Peyer's patch (tissue), 4 donors: ENCODE results near the gene EXD3. TPM values are rescaled to one million over a fixed set of nuclear protein-coding genes. Genes with fewer than 3 reads are reported as not detected.

Source experiments
- DNase-seq, 3 donors: peaks; one replicate each; pipeline ENCODE4 v3.0.0-alpha.2; 2017 to 2019
- H3K27ac ChIP-seq, 4 donors: fragments of 200-600 bp; sonication (generic); one replicate each; pipeline ENCODE4 v1.5.1; 2016 to 2019
- H3K27me3 ChIP-seq, 2 donors: fragments of 200-600 bp; sonication (generic); one replicate each; pipeline ENCODE4 v1.5.1; 2019
- H3K36me3 ChIP-seq, 3 donors: fragments of 200-600 bp; sonication (generic); one replicate each; pipeline ENCODE4 v1.5.1; 2016 to 2019
- H3K4me1 ChIP-seq, 4 donors: fragments of 200-600 bp; sonication (generic); one replicate each; pipeline ENCODE4 v1.5.1; 2016 to 2019
- H3K4me3 ChIP-seq, 4 donors: fragments of 200-600 bp; sonication (generic); 1 replicate in 3 of 4; 2 replicates in 1 of 4; pipeline ENCODE4 v1.5.1; 2016 to 2019; ENCODE audit warnings: mild to moderate bottlenecking in 1 of 4
- H3K9me3 ChIP-seq, 4 donors: fragments of 200-600 bp; sonication (generic); one replicate each; pipeline ENCODE4 v1.5.1; 2016 to 2019; ENCODE audit warnings: mild to moderate bottlenecking in 1 of 4
- POLR2A ChIP-seq, 2 donors: fragments of 450-650 bp; IDR thresholded peaks; one replicate each; pipeline ENCODE4 v1.5.1; 2017; ENCODE audit warnings: antibody characterized with exemption in 2 of 2, mild to moderate bottlenecking in 2 of 2, moderate library complexity in 2 of 2
- total RNA-seq, 4 donors: library from RNA; depleted of rRNA; stranded (reverse); fragments of >200 nt; gene quantifications; one replicate each; pipeline ENCODE4 v1.1.0, GENCODE V29; 2016
- TF ChIP-seq, protein P1 (sequence below), 6 experiments: fragments of 450-650 bp in 4 of 6; fragments of 200-600 bp in 2 of 6; sonication (generic) in 1 of 6; IDR thresholded peaks; one replicate each; pipeline ENCODE4 v1.5.1; 2017 to 2019; ENCODE audit warnings: antibody characterized with exemption in 6 of 6, mild to moderate bottlenecking in 3 of 6, moderate library complexity in 1 of 6

EXD3 gene
- total RNA-seq, 4 donors from 2014 or later = 38.7 to 82.4 (median 61.6) TPM

DNA sequence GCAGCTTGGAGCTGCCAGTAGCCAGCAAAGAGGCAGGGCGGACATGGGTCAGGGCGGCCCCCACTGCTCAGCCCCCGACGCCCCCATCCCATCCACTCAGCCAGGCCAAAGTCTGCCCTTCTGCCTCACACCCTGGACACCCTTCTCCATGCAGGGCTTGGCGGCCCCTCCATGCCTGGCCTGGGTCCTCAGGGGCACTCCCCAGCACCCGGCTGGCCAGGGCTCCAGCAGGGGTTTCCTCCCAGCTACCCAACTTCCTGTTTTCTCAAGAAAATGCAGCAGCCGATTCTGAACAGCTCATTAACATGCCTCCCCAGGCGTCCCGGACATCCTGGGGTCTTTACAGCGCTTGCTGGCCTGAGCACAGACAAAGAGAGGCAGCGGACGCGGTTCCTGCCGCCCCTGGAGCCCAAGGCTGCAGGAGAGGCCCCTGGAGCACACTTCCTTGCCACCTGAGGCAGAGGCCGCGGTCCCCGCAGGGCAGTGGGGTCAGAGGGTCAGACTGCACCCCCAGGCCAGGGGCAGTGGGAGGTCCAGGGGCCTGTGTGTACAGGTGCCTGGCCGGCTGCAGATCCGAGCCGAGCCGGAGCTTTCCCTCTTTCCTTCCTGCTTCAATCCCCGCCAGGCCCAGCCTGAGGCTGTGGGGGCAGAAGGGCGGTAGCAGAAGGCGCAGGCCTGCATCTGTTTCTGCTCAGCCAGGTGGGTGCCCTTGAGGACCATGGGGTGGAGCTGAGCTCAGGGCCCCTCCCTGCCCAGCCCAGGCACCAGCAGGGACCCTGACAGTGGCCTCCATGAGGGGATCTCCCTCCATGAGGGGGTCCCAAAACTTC is 102.2 kb downstream of the EXD3 start:
- Histone ChIP-seq H3K9me3 (no peaks in the 10 kb centered on the region), H3K36me3 (no peaks in the 10 kb centered on the region), H3K4me1 (peaks cover 0 to 21% (median 8%) of the 10 kb centered on the region in 4 donors), H3K27ac (peak overlapping the region in 1 of 4 donors; percentile 64), H3K27me3 (no peaks in the 10 kb centered on the region), H3K4me3 (peak overlapping the region in 1 of 4 donors; percentile 24)
- DNase-seq = peak in 2 of 3 donors; percentile 72 to 80
- TF ChIP-seq POLR2A (IDR thresholded peaks at IDR 0.05) = no peak
- TF ChIP-seq, protein P1, sequence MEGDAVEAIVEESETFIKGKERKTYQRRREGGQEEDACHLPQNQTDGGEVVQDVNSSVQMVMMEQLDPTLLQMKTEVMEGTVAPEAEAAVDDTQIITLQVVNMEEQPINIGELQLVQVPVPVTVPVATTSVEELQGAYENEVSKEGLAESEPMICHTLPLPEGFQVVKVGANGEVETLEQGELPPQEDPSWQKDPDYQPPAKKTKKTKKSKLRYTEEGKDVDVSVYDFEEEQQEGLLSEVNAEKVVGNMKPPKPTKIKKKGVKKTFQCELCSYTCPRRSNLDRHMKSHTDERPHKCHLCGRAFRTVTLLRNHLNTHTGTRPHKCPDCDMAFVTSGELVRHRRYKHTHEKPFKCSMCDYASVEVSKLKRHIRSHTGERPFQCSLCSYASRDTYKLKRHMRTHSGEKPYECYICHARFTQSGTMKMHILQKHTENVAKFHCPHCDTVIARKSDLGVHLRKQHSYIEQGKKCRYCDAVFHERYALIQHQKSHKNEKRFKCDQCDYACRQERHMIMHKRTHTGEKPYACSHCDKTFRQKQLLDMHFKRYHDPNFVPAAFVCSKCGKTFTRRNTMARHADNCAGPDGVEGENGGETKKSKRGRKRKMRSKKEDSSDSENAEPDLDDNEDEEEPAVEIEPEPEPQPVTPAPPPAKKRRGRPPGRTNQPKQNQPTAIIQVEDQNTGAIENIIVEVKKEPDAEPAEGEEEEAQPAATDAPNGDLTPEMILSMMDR (IDR thresholded peaks at IDR 0.05) = no peak

DNA sequence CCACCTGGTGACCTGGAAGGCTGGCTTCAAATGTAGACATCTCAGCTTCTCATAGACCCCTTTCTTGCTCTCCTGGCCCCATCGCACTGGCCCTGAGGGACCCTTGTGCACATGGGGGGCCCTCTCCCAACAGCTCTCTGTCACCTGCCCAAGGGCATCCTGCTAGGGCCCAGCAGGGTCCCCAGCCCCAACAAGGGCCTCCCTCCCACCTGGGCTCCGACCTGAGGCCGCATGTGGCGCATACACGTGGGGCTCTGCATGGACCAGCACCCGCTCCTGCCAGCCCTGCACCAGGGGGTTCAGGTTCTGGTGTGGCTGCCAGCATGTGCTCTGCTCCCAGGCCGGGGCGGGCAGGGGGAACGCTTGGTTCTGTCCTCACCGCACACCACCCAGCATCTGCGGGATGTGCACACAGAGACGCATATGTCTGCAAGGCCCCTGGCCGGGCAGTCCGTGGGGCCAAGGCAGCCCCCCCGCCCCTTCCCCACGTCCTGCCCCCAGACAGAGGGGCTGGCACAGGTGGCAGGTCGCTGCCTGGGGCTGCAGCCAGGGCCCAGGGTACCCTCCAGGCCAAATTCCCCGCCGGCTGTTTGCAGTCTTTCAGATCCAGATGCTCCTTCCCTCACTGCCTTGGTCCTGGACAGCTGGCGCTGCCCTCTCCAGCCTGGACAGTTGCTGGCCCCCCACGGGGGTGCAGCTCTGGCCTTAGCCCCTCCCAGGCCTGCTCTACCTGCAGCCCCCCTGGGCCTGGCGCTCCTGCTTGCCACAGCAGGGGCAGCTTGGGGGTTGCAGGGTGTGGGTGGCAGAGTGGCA is 103.0 kb downstream of the EXD3 start:
- Histone ChIP-seq H3K27ac (peak overlapping the region in 1 of 4 donors; percentile 64), H3K9me3 (no peaks in the 10 kb centered on the region), H3K4me1 (peaks cover 0 to 23% (median 13%) of the 10 kb centered on the region in 4 donors), H3K4me3 (peak overlapping the region in 1 of 4 donors; percentile 24), H3K36me3 (no peaks in the 10 kb centered on the region), H3K27me3 (no peaks in the 10 kb centered on the region)
- peak in 1 of 3 donors; percentile 43 for DNase-seq
- TF ChIP-seq POLR2A (IDR thresholded peaks at IDR 0.05) = no peak
- TF ChIP-seq, protein P1 (IDR thresholded peaks at IDR 0.05) = no peak

DNA sequence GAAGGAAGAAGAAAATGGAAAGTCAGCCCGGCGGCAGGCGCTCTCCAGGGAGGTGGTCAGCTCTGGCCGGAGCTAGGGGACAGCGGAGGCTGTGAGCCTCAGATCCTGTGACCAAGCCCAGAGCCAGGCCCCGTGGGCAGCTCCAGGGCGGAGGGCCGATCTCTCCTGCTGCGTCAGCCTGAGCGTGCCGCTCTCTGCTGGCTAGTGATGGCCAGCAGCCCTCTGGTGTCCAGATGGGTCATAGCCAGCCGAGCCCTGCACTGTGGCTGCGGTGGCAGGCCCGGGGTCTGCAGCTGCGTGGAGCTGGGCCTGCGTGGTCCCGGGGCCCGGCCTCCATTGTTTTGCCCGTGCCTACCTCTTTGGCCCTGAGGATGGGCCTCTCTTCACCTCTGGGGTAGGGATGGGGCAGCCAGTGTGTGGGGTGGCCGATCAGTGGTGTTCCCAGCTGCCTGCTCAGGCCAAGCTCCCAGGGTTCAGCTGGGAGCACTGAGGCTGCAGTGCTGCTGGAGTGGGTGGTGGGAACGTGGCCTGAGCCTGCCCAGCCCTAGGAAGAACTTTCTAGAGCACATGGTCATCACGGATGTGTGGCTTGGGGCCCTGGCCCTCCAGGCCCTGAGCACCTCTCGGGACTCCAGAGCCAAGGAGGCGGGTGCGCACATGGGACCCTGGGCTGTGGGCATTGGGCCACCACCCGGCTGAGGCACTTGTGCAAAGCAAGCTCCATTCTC is 103.8 kb downstream of the EXD3 start:
- H3K27me3 ChIP-seq = no peaks in the 10 kb centered on the region
- no peak overlapping the region for H3K4me3 ChIP-seq
- no peak for TF ChIP-seq POLR2A (IDR thresholded peaks at IDR 0.05)
- TF ChIP-seq, protein P1 (IDR thresholded peaks at IDR 0.05) = peak in 2 of 6 experiments; percentile 11 to 17
- no peaks in the 10 kb centered on the region for H3K36me3 ChIP-seq
- H3K9me3 ChIP-seq = no peaks in the 10 kb centered on the region
- peak overlapping the region in 2 of 4 donors; percentile 37 to 64 for H3K27ac ChIP-seq
- no peak for DNase-seq
- peaks cover 0 to 23% (median 15%) of the 10 kb centered on the region in 4 donors for H3K4me1 ChIP-seq

DNA sequence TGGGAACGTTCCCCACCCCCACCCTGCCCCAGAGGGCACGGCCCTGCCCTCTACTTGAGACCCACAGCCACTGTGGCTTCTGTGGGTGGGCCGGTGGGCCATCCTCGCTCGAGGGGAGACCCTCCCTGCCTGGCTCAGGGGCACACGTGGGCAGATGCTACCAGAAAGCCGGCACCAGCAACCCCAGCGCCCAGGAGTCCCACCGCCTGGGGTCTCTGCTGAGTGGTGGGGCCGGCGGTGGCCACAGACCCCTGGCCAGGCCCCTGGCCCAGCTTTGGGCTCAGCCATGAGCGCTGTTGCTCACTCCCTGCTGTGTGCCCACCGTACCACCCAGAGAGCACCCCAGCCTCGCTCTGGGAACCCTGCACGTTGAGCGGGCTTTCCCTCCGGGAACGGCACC is 104.4 kb downstream of the EXD3 start:
- no peaks in the 10 kb centered on the region for H3K9me3 ChIP-seq
- peak overlapping the region in 1 of 4 donors; percentile 37 for H3K27ac ChIP-seq
- no peak for TF ChIP-seq POLR2A (IDR thresholded peaks at IDR 0.05)
- TF ChIP-seq, protein P1 (IDR thresholded peaks at IDR 0.05) = no peak
- H3K36me3 ChIP-seq = no peaks in the 10 kb centered on the region
- H3K4me1 ChIP-seq = peaks cover 0 to 23% (median 15%) of the 10 kb centered on the region in 4 donors
- H3K27me3 ChIP-seq = no peaks in the 10 kb centered on the region
- no peak overlapping the region for H3K4me3 ChIP-seq
- DNase-seq = peak in 1 of 3 donors; percentile 38
